GM10248 (cell line): ENCODE measurements around the gene PPDPF.

Experiments
- CTCF ChIA-PET: fragments of 300-600 bp; sonication (Branson Sonifier 250); formaldehyde crosslinking; extraction: SDS; loops from one replicate; lab custom pipeline; 2021; ENCODE audit warnings: antibody characterized with exemption; lab: Yijun Ruan, JAX
- POLR2A ChIA-PET: fragments of 350-650 bp; sonication (Branson Sonifier 250); formaldehyde crosslinking; extraction: SDS; loops from one replicate; lab custom pipeline; 2020; ENCODE audit warnings: antibody characterized with exemption; lab: Yijun Ruan, JAX
- DNase-seq: peaks from one replicate; pipeline ENCODE4 v3.0.0; 2012; ENCODE audit errors: extremely low spot score
- CTCF ChIP-seq: IDR thresholded peaks from 2 replicates; pipeline ENCODE4 v1.5.1; 2012; ENCODE audit warnings: mild to moderate bottlenecking, low read depth; ENCODE audit errors: extremely low read depth, missing control alignments, control extremely low read depth

Gene PPDPF

GRCh38 chr20:63519668-63520503, 679 bp upstream of the PPDPF start:
- ChIA-PET CTCF (interaction anchor here (1.0 to 6.0 kb wide), 3 partner anchors 18 to 296 kb away, joined by 3 to 35 read pairs (median 10); partner anchors contain the start of gene PTK6), POLR2A (interaction anchor here (0.5 to 1.0 kb wide), 10 partner anchors 12 to 563 kb away, joined by 3 to 8 read pairs (median 3); no protein-coding TSS in a partner anchor)
- TF ChIP-seq CTCF, result peak; percentile 8
- DNase-seq, result peak; percentile 77

GRCh38 chr20:63520934-63521601, 503 bp downstream of the PPDPF start:
- ChIA-PET POLR2A (interaction anchor here (1.0 to 1.2 kb wide), 2 partner anchors 16 to 75 kb away, joined by 3 to 8 read pairs; partner anchors contain the start of gene PTK6), CTCF (interaction anchor here (1.0 to 6.0 kb wide), 5 partner anchors 8 to 297 kb away, joined by 3 to 35 read pairs (median 3); partner anchors contain the start of gene PTK6)
- peak; percentile 28 for TF ChIP-seq CTCF
- DNase-seq, result peak; percentile 85

GRCh38 chr20:63521602-63522001, 1.0 kb downstream of the PPDPF start:
- no peak for DNase-seq
- CTCF ChIA-PET, result interaction anchor here (1.0 to 6.0 kb wide), 5 partner anchors 8 to 44 kb away, joined by 3 to 35 read pairs (median 3); partner anchors contain the start of gene PTK6
- POLR2A ChIA-PET, result interaction anchor here (1.2 kb wide), 1 partner anchor 15 kb away, joined by 3 read pairs; the partner anchor contains the start of gene PTK6
- TF ChIP-seq CTCF, result no peak

GRCh38 chr20:63522091-63522868, 1.7 kb downstream of the PPDPF start:
- ChIA-PET POLR2A (interaction anchor here (1.2 kb wide), 1 partner anchor 14 kb away, joined by 3 read pairs; the partner anchor contains the start of gene PTK6), CTCF (interaction anchor here (1.1 to 6.0 kb wide), 3 partner anchors 10 to 26 kb away, joined by 3 to 35 read pairs (median 5); partner anchors contain the start of gene PTK6)
- no peak for DNase-seq
- TF ChIP-seq CTCF, result no peak

GRCh38 chr20:63522981-63523611, 2.5 kb downstream of the PPDPF start:
- POLR2A ChIA-PET, result no interaction called here
- CTCF ChIA-PET, result interaction anchor here (0.9 to 6.0 kb wide), 3 partner anchors 15 to 82 kb away, joined by 3 to 35 read pairs (median 5); partner anchors contain the start of gene PTK6
- DNase-seq, result no peak
- no peak for TF ChIP-seq CTCF
